Uterus (tissue), 2 donors: ENCODE results near the gene UROS.

ENCODE experiments used
- POLR2A ChIP-seq, 2 donors: fragments of 450-650 bp; IDR thresholded peaks; one replicate each; pipeline ENCODE4 v1.6.1; 2016; ENCODE audit warnings: antibody characterized with exemption in 2 of 2, mild to moderate bottlenecking in 1 of 2, moderate library complexity in 1 of 2
- TF ChIP-seq, protein P1 (sequence below), 4 experiments: fragments of 200-600 bp in 2 of 4; fragments of 450-650 bp in 2 of 4; sonication (generic) in 2 of 4; IDR thresholded peaks; one replicate each; pipeline ENCODE4 v1.5.1; 2016 to 2019; ENCODE audit warnings: antibody characterized with exemption in 4 of 4, mild to moderate bottlenecking in 2 of 4, moderate library complexity in 1 of 4

DNA sequence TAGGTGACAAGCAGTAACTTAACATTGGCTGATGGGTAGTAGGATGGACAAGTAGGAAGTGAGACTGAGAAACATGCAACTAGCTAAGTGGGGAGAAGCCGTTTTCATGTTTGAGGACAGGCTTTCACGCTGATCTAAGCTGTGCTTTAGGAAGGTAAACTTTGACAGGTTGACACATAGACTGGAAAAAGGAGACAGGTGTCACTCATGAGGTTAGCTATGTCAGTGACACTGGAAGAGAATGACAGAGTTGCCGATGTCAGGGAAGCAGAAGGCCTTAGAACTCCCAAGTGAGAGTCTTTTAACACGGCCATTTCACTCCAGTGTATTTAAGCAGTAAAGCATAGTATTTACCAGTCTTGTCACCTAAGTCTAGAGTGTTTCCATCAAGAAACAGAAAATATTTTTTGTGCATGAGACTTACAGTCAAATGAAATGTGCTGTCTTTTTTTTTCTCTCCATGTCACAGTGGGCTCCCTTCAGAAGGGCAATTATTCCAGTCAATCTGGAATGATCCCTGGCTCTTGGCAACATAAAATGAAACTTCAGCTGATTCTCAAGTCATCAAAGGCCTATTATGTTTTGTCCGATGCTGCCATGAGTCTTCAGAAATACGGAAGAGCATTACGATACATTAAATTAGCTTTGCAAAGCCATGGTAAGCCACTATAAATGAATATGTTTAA, 82.9 kb downstream of the UROS start:
- TF ChIP-seq, protein P1, sequence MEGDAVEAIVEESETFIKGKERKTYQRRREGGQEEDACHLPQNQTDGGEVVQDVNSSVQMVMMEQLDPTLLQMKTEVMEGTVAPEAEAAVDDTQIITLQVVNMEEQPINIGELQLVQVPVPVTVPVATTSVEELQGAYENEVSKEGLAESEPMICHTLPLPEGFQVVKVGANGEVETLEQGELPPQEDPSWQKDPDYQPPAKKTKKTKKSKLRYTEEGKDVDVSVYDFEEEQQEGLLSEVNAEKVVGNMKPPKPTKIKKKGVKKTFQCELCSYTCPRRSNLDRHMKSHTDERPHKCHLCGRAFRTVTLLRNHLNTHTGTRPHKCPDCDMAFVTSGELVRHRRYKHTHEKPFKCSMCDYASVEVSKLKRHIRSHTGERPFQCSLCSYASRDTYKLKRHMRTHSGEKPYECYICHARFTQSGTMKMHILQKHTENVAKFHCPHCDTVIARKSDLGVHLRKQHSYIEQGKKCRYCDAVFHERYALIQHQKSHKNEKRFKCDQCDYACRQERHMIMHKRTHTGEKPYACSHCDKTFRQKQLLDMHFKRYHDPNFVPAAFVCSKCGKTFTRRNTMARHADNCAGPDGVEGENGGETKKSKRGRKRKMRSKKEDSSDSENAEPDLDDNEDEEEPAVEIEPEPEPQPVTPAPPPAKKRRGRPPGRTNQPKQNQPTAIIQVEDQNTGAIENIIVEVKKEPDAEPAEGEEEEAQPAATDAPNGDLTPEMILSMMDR (IDR thresholded peaks at IDR 0.05) = no peak
- no peak for TF ChIP-seq POLR2A (IDR thresholded peaks at IDR 0.05)
